ENCODE data around the gene CHST11.

The CHST11 gene

GRCh38 chr12:104622928-104623327, 166.2 kb downstream of the CHST11 start:
- H3K4me3 ChIP-seq (ENCODE audit: low read depth, low read length), result no peak overlapping the region
- TF ChIP-seq CTCF (IDR thresholded peaks at IDR 0.05; ENCODE audit: borderline replicate concordance, insufficient read depth, low read depth, low read length), result no peak

- H3K4me3 ChIP-seq (ENCODE audit: low read depth, low read length), result no peak overlapping the region
- TF ChIP-seq CTCF (IDR thresholded peaks at IDR 0.05; ENCODE audit: borderline replicate concordance, insufficient read depth, low read depth, low read length), result no peak
These were observed 167.1 kb downstream of the CHST11 start for GRCh38 chr12:104623883-104624282.

- H3K4me3 ChIP-seq (ENCODE audit: low read depth, low read length), result no peak overlapping the region
- no peak for TF ChIP-seq CTCF (IDR thresholded peaks at IDR 0.05; ENCODE audit: borderline replicate concordance, insufficient read depth, low read depth, low read length)
These were observed 167.8 kb downstream of the CHST11 start for GRCh38 chr12:104624529-104624928.

GRCh38 chr12:104626069-104626837, 169.5 kb downstream of the CHST11 start:
- H3K4me3 ChIP-seq (ENCODE audit: low read depth, low read length), result no peak overlapping the region
- no peak for TF ChIP-seq CTCF (IDR thresholded peaks at IDR 0.05; ENCODE audit: borderline replicate concordance, insufficient read depth, low read depth, low read length)

GRCh38 chr12:104627231-104627989, 170.7 kb downstream of the CHST11 start:
- TF ChIP-seq CTCF (IDR thresholded peaks at IDR 0.05; ENCODE audit: borderline replicate concordance, insufficient read depth, low read depth, low read length), result no peak

GRCh38 chr12:104627990-104628830, 171.5 kb downstream of the CHST11 start:
- no peak for TF ChIP-seq CTCF (IDR thresholded peaks at IDR 0.05; ENCODE audit: borderline replicate concordance, insufficient read depth, low read depth, low read length)
- H3K4me3 ChIP-seq (ENCODE audit: low read depth, low read length), result no peak overlapping the region

More at GRCh38 chr12:104627231-104627989, 170.7 kb downstream of the CHST11 start:
- no peak overlapping the region for H3K4me3 ChIP-seq (ENCODE audit: low read depth, low read length)
